Dendritic cell treated with granulocyte-macrophage colony-stimulating factor and Interleukin-4, amounts not matched to agents 40 ng/mL and 50 ng/mL, for 4 days (primary cell): ENCODE results near the gene GSPT1.
A peak's percentile ranks its signal among the peaks of the same experiment; 100 is the strongest.
"Not testable (repeated sequence)": the region's sequence is repeated elsewhere in the genome, so short reads cannot be mapped to it uniquely, and the experiment has no call there.

ENCODE experiments used
- H3K27ac Mint-ChIP-seq: one replicate; pipeline ENCODE4 v1.8.0; 2022; ENCODE audit warnings: mild to moderate bottlenecking, mixed read lengths
- H3K27me3 Mint-ChIP-seq: one replicate; pipeline ENCODE4 v1.8.0; 2022; ENCODE audit warnings: mild to moderate bottlenecking, mixed read lengths
- H3K36me3 Mint-ChIP-seq: one replicate; pipeline ENCODE4 v1.8.0; 2022; ENCODE audit warnings: low read depth, mixed read lengths
- H3K4me1 Mint-ChIP-seq: one replicate; pipeline ENCODE4 v1.8.0; 2022; ENCODE audit warnings: low read depth, mixed read lengths
- H3K4me3 Mint-ChIP-seq: one replicate; pipeline ENCODE4 v1.8.0; 2022; ENCODE audit warnings: mild to moderate bottlenecking, moderate library complexity, mixed read lengths
- H3K9me3 Mint-ChIP-seq: one replicate; pipeline ENCODE4 v1.8.0; 2022; ENCODE audit warnings: mixed read lengths
- intact Hi-C: fragments of 100-400 bp; cut with micrococcal nuclease; formaldehyde crosslinking; loops from one replicate; pipeline ENCODE4 v1.15.0; 2022

Gene GSPT1

GRCh38 chr16:11825520-11826165 is 90.1 kb downstream of the GSPT1 start:
- H3K36me3 Mint-ChIP-seq, H3K27ac Mint-ChIP-seq, H3K27me3 Mint-ChIP-seq, H3K4me3 Mint-ChIP-seq, H3K9me3 Mint-ChIP-seq, intact Hi-C loops: not testable (repeated sequence)
- H3K4me1 Mint-ChIP-seq: peaks cover 17% of the 10 kb centered on the region

GRCh38 chr16:11824362-11824761 is 91.4 kb downstream of the GSPT1 start:
- H3K36me3 Mint-ChIP-seq: peaks cover 6% of the 10 kb centered on the region
- no peak overlapping the region for H3K4me3 Mint-ChIP-seq
- peak overlapping the region; percentile 74 for H3K27ac Mint-ChIP-seq
- no peaks in the 10 kb centered on the region for H3K27me3 Mint-ChIP-seq
- peaks cover 9% of the 10 kb centered on the region for H3K9me3 Mint-ChIP-seq
- H3K4me1 Mint-ChIP-seq: peaks cover 23% of the 10 kb centered on the region
- intact Hi-C loops: no loop called here

- peak overlapping the region; percentile 74 for H3K27ac Mint-ChIP-seq
- H3K27me3 Mint-ChIP-seq, H3K9me3 Mint-ChIP-seq, intact Hi-C loops, H3K36me3 Mint-ChIP-seq, H3K4me3 Mint-ChIP-seq: not testable (repeated sequence)
- peaks cover 23% of the 10 kb centered on the region for H3K4me1 Mint-ChIP-seq
These were observed 92.1 kb downstream of the GSPT1 start for GRCh38 chr16:11823645-11824044.

GRCh38 chr16:11819798-11820197 is 96.0 kb downstream of the GSPT1 start:
- H3K4me3 Mint-ChIP-seq: no peak overlapping the region
- H3K27ac Mint-ChIP-seq: no peak overlapping the region
- no peaks in the 10 kb centered on the region for H3K27me3 Mint-ChIP-seq
- H3K9me3 Mint-ChIP-seq: peaks cover 9% of the 10 kb centered on the region
- H3K36me3 Mint-ChIP-seq: peaks cover 6% of the 10 kb centered on the region
- intact Hi-C loops: loop anchor here (10.0 kb wide), 1 partner anchor 425 kb away; no protein-coding TSS in a partner anchor
- peaks cover 37% of the 10 kb centered on the region for H3K4me1 Mint-ChIP-seq

DNA sequence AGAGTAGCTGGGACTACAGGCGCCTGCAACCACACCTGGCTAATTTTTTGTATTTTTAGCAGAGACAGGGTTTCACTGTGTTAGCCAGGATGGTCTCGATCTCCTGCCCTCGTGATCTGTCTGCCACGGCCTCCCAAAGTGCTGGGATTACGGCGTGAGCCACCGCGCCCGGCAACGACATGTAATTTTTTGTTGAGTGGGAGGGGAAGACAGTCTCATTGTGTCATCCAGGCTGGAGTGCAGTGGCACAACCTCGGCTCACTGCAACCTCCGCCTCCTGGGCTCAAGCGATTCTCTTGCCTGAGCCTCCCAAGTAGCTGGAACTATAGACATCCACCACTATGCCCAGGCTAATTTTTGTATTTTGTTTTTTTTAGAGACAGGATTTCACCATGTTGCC is 96.8 kb downstream of the GSPT1 start:
- intact Hi-C loops: loop anchor here (10.0 kb wide), 1 partner anchor 424 kb away; no protein-coding TSS in a partner anchor
- not testable (repeated sequence) for H3K4me3 Mint-ChIP-seq, H3K36me3 Mint-ChIP-seq, H3K27ac Mint-ChIP-seq, H3K9me3 Mint-ChIP-seq, H3K27me3 Mint-ChIP-seq
- H3K4me1 Mint-ChIP-seq: peaks cover 38% of the 10 kb centered on the region
